Activated CD8-positive, alpha-beta memory T cell treated with anti-CD3 and anti-CD28 coated beads, Interleukin-2, amount 50 U/mL, for 4 hours (primary cell): ENCODE data around the gene ZNF784.
A peak's percentile ranks its signal among the peaks of the same experiment; 100 is the strongest.

Experiments
- DNase-seq: peaks from one replicate; pipeline ENCODE4 v3.0.0-alpha.2; 2020

ZNF784 gene

DNA sequence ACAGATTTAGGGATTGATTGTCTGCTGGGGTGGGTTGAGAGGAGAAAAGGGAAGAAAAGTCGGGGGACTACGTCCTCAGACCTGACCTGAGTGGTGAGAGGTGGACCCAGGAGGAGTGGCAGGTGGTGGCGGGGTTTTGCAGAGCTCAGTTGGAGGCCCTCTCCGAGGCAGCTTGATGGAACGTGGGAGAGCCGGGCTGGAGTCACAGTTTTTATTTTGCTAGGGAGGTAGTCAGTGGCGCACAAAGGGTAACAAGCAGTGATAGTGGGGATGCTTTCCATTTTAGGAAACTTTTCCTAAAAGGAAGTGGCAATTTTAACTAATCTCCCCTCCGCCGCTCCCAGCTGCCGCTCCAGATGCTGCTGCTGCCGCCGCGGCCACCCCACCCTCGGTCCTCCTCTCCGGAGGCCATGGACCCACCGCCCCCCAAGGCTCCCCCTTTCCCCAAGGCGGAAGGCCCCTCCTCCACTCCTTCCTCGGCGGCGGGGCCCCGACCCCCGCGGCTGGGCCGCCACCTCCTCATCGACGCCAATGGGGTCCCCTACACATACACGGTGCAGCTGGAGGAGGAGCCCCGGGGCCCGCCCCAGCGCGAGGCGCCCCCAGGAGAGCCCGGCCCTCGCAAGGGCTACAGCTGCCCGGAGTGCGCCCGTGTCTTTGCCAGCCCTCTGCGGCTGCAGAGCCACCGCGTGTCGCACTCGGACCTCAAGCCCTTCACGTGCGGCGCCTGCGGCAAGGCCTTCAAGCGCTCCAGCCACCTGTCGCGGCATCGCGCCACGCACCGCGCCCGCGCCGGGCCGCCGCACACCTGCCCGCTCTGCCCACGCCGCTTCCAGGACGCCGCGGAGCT lies 18.0 kb upstream of the ZNF784 start:
- peak; percentile 43 for DNase-seq

DNA sequence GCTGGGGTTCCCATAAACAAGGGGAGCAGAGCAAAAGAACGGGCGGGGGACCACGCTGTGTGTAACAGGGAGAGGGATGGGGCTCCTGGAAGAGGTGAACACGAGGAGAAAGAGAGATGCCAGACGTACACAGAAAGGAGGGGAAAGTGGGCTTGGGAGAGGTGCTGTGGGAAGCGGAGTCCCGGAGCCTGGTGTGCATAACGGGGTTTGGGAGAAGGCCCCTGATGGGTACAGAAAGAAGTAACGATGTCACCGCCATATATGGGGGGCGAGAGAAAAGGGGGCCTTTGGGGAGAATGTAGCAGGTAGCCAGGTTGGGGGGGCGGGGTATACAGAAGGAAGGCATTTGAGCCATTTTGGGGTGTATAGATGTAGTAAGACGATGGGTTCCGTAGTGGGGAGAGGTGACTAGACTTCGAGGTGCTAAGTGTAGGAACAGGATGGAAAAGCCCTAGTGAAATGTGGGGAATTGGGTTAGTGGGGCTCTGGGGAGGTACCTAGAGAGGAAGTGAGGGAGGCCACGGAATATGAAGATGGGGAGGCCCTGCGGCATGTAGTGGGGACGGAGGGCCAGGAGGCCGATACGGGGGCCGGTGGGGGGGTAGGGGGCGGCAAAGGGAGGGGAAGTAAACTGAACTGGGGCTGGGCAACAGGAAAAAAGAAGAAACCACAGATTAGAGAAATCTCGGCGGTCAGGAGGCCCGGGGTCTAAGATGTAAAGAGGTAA lies 17.2 kb upstream of the ZNF784 start:
- DNase-seq: peak; percentile 34

DNA sequence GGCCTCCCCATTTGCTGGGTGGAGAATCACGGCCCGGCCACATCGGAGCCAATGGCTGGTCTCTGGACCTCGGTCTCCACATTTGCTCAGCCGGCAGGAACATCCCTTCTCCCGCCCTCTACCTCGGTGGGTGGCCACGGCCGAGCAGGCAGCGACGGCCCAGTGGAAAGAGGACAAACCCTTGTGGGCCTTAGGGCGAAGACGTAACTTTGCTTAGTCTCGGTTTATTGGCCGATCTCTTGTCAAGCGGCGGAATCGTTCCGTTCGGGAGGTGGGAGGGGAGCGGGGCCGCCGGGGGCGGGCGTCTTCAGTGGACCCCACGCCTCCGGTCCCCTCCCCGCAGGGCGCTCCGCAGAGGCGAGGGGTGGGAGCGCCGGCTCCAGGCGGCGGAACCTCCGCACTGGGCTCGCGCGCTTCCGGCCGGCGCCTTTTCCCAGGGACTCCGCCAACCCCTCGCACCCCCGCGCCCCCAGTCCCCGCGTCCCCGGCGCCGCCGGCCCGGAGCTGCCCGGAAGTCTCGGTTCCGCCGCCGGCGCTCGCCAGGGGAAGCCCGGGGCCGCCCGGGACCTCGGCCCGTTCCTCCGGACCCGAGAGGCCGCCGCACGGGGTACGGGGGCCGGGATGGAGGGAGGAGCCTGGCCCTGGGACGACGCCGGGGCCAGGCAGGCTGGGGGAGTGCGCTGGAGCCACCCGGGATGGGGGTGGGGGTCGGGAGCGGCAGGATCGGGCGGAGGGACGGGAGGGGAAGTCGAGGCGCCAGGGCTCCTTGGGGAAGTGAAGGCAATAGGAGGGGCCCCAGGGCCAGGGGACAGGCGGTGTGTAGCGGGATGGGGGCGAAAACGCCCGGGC lies 16.4 kb upstream of the ZNF784 start, which contains the start of gene ZNF580:
TSS of gene ZNF580 (plus strand) at position 426 of the 849 bp plus-strand sequence. CDS start 1,507 bp downstream, outside the sequence.
- DNase-seq: peak; percentile 65

DNA sequence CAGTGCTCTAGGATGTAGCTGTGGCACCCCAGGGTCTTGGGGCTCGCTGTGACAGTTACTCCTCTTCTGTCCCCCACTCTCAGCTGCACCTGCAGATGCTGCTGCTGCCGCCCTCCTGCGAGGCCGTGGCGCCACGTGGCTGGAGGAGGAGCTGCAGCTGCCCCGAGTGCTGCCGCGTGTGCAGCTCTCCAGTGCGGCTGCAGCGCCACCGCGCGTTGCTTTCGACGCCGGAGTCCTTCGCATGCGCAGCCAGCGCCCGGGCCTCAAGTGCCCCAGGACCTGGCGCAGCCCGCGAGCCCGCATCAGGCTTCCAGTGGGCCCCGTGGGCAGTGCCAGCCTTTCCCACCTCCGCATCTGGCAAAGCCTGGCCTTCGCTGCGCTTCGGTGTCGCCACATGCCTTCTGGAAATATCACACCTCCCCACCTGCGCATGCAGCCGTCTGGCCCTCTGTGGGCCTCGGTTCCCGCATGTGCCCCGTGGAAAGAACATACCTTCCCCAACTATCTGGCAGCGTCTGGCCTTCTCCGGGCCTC lies 15.7 kb upstream of the ZNF784 start:
- peak; percentile 76 for DNase-seq

DNA sequence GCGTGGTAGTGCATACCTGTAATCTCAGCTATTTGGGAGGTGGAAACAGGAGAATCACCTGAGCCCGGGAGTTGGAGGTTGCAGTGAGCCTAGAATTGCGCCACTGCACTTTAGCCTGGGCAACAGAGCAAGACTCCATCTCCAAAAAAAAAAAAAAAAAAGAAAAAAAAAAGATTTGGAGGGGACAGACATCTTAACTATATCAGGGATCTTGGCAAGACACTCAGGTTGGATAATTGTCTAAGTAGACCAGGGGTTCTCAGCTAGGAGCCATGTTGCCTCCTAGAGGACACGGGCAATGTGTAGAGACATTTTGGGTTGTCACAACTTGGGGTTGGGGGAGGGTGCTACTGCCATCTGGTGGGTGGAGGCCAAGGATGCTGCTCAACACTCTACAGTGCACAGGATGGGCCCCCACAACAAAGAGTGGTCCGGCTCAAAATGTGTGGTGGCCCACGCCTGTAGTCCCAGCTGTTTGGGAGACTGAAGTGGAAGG lies 14.5 kb upstream of the ZNF784 start:
- DNase-seq: peak; percentile 62

DNA sequence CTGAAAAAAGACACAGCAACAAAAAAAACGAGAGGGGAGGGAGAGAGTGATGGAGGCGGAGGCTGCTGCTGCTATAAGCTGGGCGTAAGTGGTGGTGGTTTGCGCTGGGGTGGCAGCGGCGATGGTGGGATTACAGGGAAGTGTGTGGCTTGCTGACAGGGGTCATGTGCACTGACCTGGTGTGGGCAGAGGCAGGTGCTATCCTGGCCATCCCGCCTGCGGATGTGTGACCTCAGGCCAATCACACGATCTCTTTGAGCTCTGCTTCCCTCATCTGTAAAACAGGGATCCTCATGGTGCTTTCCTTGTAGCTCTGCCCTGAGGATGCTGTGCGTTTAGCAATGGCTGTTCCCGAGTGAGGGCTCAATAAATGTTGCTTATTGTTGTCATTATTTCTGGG lies 13.2 kb upstream of the ZNF784 start:
- no peak for DNase-seq

- no peak for DNase-seq
Observed at GRCh38 chr19:55636723-55637122, 12.4 kb upstream of the ZNF784 start.

DNA sequence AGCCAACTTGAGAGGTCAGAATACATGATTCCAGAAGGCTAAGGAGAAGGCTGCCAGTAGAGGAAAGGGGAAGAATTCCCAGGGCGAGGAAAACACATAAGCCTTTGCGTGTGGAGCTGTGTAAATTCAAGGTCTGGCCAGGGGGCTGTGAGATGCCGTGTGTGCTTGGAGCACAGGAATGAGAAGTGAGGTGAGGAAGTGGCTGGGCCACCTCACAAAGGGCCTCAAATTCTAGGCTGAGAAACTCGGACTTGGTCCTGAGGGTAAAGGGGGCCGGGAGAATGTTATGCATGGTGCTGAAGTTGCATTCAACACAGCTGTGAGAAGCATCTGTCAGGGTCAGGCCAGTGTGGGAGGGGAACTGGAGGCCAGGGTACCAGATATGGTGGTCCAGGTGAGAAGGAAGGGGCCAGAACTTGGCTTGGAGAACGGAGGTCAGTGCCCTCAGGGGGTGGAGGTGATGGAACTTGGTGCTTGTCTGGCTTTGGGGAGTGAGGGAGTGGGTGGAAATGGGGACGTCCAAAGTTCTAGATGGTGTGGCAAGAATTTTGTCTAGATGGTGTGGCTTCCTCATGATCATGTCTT lies 11.6 kb upstream of the ZNF784 start:
- DNase-seq: no peak

DNA sequence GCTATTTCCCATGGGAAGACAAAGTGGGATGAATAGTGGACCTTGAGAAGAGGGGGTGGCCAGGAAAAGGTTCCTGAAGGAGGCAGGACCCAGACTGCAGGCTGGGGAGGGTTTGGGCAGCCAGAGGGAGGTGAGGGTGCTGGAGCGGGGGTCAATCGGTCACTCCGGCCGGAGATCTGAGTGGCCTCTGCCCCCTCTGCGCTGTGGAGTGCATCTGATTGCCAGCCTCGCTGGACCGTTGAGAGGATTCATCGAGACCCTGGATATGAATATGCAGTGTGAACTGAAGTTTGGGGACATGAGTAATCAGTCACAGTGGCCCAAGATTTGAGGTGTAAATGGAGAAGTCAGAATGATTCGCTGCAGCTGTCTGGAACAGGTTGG lies 11.0 kb upstream of the ZNF784 start:
- no peak for DNase-seq

GRCh38 chr19:55633861-55634260 lies 9.5 kb upstream of the ZNF784 start:
- no peak for DNase-seq

- DNase-seq: peak; percentile 86
Observed at GRCh38 chr19:55632463-55632834, 8.1 kb upstream of the ZNF784 start.

GRCh38 chr19:55626350-55626749 lies 2.0 kb upstream of the ZNF784 start:
- DNase-seq: no peak

- DNase-seq: no peak
Observed at GRCh38 chr19:55625004-55625326, 599 bp upstream of the ZNF784 start.

- no peak for DNase-seq
Observed at GRCh38 chr19:55623561-55623960, 805 bp downstream of the ZNF784 start.

- DNase-seq: no peak
Observed at GRCh38 chr19:55623130-55623529, 1.2 kb downstream of the ZNF784 start.

DNA sequence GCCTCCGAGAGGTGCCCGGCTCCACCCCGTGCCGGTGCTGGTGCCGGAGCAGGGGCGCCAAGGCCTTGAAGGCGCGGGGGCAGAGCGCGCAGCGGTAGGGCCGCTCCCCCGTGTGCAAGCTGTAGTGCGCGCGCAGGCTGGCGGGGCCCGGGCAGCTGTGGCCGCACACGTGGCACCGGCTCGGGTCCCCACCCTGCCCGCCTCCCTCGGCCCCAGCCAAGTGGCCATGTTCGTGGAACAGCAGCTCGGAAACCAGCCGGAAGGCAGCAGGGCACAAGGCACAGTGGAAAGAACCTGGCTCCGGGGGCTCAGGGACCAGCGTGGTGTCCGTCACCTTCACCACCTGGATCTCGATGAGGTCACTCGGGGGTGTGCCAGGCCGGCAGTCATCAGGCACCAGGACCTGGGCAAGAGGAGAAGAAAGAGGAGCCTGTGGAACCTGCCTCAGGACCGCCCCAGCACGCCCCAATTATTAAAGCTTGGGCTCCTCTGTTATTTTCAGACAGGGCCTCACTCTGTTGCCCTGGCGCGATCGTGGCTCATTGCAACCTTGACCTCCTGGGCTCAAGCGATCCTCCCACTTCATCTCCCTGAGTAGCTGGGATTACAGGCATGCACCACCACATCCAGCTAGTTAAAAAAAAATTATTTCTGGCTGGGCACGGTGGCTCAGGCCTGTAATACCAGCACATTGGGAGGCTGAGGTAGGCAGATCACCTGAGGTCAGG lies 2.0 kb downstream of the ZNF784 start:
- DNase-seq: no peak

GRCh38 chr19:55621673-55622231 lies 2.6 kb downstream of the ZNF784 start:
- no peak for DNase-seq

DNA sequence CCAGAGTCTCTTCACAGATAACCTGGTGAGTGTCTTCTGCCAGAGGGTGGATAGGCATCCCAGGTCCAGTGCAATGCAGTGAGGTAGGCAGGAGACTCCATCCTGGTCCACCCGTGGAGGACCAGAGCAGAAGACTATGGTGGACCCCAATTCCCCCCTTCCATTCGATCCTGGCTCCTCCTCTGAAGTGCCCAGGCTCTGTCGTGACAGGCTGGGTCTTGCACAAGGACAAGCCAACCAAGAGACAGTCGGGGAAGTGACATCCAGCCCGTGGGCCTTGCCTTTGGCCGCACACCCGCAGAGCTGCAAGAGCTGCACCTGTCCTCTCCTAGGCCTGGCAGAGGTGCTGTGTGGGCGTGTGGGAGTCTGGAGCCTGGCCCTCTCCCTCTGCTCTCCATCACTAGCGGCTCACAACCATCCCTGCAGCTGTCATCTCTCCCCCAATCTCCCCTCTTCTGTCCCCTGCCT lies 3.1 kb downstream of the ZNF784 start:
- DNase-seq: no peak

DNA sequence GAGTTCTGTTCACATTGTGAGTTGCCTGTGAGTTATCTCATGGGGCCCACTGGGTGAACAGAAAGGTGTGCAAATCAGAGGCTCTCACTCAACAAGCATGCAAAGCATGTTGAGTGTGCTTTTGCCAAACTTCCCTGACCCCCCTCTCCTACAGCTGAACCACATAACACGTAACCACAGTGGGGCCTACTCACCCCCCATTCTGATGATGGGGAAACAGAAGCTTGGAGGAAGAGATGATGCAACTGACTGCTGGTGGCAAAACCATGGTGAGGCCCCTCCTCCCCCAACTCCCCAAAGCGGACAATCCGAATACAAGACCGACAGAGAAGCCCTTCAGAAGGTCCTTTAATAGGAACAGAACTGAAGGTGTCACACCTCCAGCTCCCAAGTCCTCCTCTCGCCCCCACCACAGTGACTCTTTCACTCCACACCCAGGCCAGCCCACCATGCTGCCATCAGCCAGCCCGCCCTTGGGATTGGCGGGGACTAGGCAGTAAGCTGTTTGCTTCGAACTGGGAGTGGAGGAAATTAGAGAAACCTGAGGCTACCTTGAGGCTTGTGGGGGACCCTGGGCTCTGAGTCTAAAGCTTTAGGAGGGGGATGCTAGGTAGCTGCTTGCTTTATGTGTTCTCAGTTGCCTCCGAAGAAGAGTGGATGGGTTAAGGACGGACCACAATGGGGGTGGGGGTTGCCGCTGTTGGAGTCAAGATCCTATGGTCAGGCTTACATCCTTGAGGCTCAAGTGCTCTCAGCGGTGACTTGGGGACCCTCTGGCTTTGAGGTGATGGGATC lies 3.8 kb downstream of the ZNF784 start:
- peak; percentile 54 for DNase-seq

DNA sequence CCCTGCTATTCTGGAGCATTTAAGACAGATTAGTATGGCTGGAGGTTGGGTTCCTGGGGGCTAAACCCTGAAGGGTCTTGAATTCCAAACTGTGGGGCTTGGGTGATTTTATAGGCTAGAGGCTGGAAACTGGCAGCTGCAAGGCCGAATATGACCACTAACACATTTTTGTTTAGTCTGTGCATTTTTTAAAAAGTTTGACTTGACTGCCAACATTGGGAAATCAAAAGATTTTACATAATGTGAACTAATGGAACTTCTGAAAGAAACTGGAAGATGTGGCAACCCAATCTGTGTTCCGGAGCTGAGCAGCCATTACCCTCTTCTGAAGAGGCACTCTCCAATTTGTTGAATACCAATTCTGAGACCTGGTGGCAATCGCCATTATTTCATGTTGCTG lies 5.1 kb downstream of the ZNF784 start:
- no peak for DNase-seq

GRCh38 chr19:55618426-55618825 lies 5.9 kb downstream of the ZNF784 start:
- DNase-seq: no peak
